Upper lobe of left lung (tissue), 6 donors: ENCODE data around the gene GALNT10. TPM values are rescaled to one million over a fixed set of nuclear protein-coding genes. Genes with fewer than 3 reads are reported as not detected.

Experiments
- ATAC-seq, 2 donors: fragments of 200-7000 bp; cut with Tn5 transposase; one replicate each; pipeline ENCODE4 v1.9.1; 2022; ENCODE audit warnings: mild to moderate bottlenecking in 2 of 2, moderate library complexity in 2 of 2; ENCODE audit not compliant: low FRiP score in 2 of 2
- DNase-seq, 2 donors: peaks; one replicate each; pipeline ENCODE4 v3.0.0-alpha.2; 2019 to 2020
- H3K27ac ChIP-seq, 4 donors: fragments of 200-600 bp; sonication (generic); one replicate each; pipeline ENCODE4 v1.5.1; 2016 to 2019
- H3K27me3 ChIP-seq, 4 donors: fragments of 200-600 bp; sonication (generic); one replicate each; pipeline ENCODE4 v1.5.1; 2017 to 2019
- H3K36me3 ChIP-seq, 4 donors: fragments of 200-600 bp; sonication (generic); one replicate each; pipeline ENCODE4 v1.5.1; 2016 to 2019
- H3K4me1 ChIP-seq, 4 donors: fragments of 200-600 bp; sonication (generic); one replicate each; pipeline ENCODE4 v1.5.1; 2018 to 2019
- H3K4me3 ChIP-seq, 4 donors: fragments of 200-600 bp; sonication (generic); one replicate each; pipeline ENCODE4 v1.5.1; 2017 to 2019; ENCODE audit warnings: mild to moderate bottlenecking in 2 of 4, moderate library complexity in 1 of 4
- H3K9me3 ChIP-seq, 4 donors: fragments of 200-600 bp; sonication (generic); one replicate each; pipeline ENCODE4 v1.5.1; 2018 to 2019
- EP300 ChIP-seq, 4 donors: sonication (generic); formaldehyde crosslinking; IDR thresholded peaks; one replicate each; pipeline ENCODE4 v1.5.1; 2017; ENCODE audit warnings: antibody characterized with exemption in 4 of 4, control low read depth in 2 of 4
- POLR2A ChIP-seq, 4 donors: fragments of 450-650 bp; IDR thresholded peaks; one replicate each; pipeline ENCODE4 v1.5.1; 2016 to 2017; ENCODE audit warnings: antibody characterized with exemption in 4 of 4, mild to moderate bottlenecking in 2 of 4
- POLR2AphosphoS5 ChIP-seq, 2 donors: sonication (generic); formaldehyde crosslinking; IDR thresholded peaks; one replicate each; pipeline ENCODE4 v1.5.1; 2017; ENCODE audit warnings: antibody characterized with exemption in 2 of 2
- WGBS, 2 donors: methylation state at CpG; one replicate each; pipeline ENCODE4 v1.1.5; 2017 to 2018; 5-methylcytosine and 5-hydroxymethylcytosine counted together
- total RNA-seq, 6 donors: library from RNA; depleted of rRNA in 4 of 6; stranded (reverse); fragments of >200 nt in 4 of 6; gene quantifications; one replicate each; pipeline versions ENCODE4 v1.1.0 to v1.2.1, GENCODE V29; 2016 to 2021
- TF ChIP-seq, protein P1 (sequence below), 6 experiments: fragments of 450-650 bp in 4 of 6; fragments of 200-600 bp in 2 of 6; sonication (generic) in 2 of 6; IDR thresholded peaks; one replicate each; pipeline ENCODE4 v1.5.1; 2016 to 2019; ENCODE audit warnings: antibody characterized with exemption in 6 of 6
- donor health status: DM: no; HTN: no; CAD: no; lungs with moderate emphysema.
- donor health status: DM: no; HTN: yes; CAD: no; lungs with severe emphysema.

GALNT10 gene
- total RNA-seq, 6 donors from 2014 or later = 38.6 to 118 (median 66.4) TPM

DNA sequence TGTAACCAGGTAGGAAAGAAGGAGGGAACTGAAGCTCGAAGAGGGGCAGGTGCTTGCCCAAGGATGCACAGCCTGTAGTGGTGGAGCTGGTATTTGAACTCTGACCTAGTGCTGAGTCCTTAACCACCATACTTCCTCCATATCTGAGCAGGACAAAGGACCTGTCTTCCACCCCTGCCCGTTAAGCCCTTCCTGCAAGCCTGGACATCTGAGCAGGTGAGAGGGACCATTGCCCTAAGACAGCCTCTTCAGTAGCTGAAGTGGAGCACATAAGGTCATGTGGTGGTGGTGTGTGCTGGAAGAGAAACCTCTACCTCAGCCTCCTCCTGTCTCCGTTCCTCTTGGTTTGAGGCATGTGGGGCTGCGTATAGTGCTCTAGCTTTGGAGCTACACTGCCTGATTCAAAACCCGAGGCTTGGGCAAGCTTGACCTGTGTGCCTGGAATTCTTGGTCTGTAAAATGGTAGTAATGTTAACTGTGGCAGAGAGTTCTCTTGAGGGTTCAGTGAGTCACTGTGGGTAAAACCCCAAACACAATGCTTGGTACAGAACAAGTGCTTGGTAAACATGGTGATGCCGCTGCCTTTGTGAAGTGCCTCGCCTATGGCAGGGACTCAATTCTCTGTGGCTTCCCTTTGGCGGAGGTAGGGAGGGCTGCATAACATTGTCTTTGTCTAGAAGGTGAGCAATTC is 7.4 kb downstream of the GALNT10 start:
- 37 to 58% methylated on average over 6 to 8 of the region's 8 CpGs for WGBS, 2 donors
- Histone ChIP-seq H3K9me3 (no peaks in the 10 kb centered on the region), H3K27me3 (no peaks in the 10 kb centered on the region), H3K4me1 (peaks cover 28 to 37% (median 33%) of the 10 kb centered on the region in 4 donors), H3K36me3 (peaks cover 0 to 7% (median 0%) of the 10 kb centered on the region in 4 donors), H3K4me3 (no peak overlapping the region), H3K27ac (peak overlapping the region; percentile 36 to 77 (median 58))
- ATAC-seq = peak; percentile 49 to 85
- peak in 1 of 2 donors; percentile 85 for DNase-seq
- TF ChIP-seq, protein P1, sequence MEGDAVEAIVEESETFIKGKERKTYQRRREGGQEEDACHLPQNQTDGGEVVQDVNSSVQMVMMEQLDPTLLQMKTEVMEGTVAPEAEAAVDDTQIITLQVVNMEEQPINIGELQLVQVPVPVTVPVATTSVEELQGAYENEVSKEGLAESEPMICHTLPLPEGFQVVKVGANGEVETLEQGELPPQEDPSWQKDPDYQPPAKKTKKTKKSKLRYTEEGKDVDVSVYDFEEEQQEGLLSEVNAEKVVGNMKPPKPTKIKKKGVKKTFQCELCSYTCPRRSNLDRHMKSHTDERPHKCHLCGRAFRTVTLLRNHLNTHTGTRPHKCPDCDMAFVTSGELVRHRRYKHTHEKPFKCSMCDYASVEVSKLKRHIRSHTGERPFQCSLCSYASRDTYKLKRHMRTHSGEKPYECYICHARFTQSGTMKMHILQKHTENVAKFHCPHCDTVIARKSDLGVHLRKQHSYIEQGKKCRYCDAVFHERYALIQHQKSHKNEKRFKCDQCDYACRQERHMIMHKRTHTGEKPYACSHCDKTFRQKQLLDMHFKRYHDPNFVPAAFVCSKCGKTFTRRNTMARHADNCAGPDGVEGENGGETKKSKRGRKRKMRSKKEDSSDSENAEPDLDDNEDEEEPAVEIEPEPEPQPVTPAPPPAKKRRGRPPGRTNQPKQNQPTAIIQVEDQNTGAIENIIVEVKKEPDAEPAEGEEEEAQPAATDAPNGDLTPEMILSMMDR (IDR thresholded peaks at IDR 0.05) = peak in 1 of 6 experiments; percentile 5
- TF ChIP-seq POLR2AphosphoS5 (IDR thresholded peaks at IDR 0.05) (peak; percentile 33 to 52), EP300 (IDR thresholded peaks at IDR 0.05) (peak in 1 of 4 donors; percentile 71), POLR2A (IDR thresholded peaks at IDR 0.05) (peak in 1 of 4 donors; percentile 8)

DNA sequence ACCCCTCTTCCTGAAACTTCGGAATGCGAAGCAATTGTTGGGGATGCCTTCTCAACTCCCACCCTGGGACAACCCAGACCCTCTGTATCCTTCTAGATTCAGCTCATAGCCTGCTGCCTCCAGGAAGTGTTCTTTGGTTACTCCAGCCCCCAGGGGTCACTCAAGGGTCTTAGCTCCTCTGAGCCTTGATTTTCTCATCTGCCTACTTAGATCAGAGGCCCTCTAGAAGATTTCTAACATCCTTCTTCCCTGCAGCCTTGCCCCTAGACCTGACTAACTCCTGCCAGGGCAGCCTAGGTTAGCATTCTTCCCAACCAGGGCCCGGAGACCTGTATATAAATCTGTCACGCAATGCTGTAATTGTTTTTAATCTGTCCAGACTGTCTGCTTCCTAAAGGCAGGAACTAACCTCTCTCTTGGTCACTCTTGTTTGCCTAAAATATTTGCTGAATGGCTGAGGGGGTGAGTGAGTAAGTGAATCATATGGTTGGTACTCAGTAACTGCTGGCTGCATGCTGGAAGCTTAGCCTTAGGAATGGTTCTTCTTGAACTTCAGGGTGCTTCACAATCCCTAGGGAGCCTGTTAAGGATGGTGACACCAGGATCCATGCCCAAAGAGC is 8.2 kb downstream of the GALNT10 start:
- H3K9me3 ChIP-seq = no peaks in the 10 kb centered on the region
- peaks cover 28 to 37% (median 31%) of the 10 kb centered on the region in 4 donors for H3K4me1 ChIP-seq
- H3K27me3 ChIP-seq = no peaks in the 10 kb centered on the region
- peak overlapping the region; percentile 36 to 77 (median 58) for H3K27ac ChIP-seq
- no peak overlapping the region for H3K4me3 ChIP-seq
- peaks cover 0 to 7% (median 0%) of the 10 kb centered on the region in 4 donors for H3K36me3 ChIP-seq
- no peak for TF ChIP-seq POLR2A (IDR thresholded peaks at IDR 0.05)
- TF ChIP-seq POLR2AphosphoS5 (IDR thresholded peaks at IDR 0.05) = no peak
- TF ChIP-seq EP300 (IDR thresholded peaks at IDR 0.05) = no peak
- TF ChIP-seq, protein P1 (IDR thresholded peaks at IDR 0.05) = no peak
- no peak for DNase-seq
- ATAC-seq = peak; percentile 3 to 16
- WGBS, 2 donors = 60 to 72% methylated on average over 4 of the region's 4 CpGs

DNA sequence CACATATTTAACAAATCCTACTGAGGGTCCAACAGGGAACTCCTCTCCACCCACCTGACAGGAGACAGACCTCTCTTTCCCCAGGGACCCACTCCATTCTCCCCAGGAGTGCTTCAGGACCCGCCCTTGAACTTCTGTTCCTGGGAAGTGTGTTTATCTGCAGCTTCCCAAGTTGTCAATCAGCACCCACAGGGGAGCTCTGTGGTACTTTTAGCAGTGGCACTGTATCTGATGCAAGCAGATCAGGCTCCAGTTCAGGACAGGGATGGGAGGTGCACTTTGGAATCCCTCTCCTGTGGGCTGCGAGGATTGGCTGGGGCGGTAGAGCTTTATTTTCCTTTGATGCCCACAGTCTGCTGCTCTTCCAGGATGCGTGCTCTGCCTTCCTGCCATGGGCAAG is 8.7 kb downstream of the GALNT10 start:
- H3K4me1 ChIP-seq = peaks cover 28 to 37% (median 31%) of the 10 kb centered on the region in 4 donors

DNA sequence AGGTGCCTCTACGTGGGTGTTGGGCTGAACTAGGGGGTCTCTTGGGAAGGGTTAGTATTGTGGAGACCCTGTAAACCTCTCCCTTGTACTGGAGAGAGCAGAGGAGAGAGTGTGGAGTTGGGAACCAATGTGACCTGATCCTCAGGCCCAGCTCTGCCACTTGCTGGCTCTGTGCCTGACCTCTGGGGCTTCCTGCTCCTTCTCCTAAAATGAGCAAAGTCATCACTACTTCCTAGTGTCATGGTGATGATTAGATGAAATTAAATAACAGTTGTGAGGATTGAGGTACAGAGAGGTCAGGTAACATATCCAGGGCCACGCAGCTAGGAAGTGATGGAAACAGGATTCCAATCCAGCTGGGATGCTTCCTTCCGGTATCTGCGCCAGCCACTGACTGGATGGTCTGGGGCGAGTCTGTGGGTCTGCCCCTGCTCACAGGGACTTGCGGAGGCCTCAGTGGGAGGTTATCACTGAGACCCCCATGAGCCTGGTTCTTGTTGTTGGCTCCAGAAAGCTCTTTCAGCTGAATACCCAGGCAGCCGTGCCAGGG is 9.2 kb downstream of the GALNT10 start:
- Histone ChIP-seq H3K27ac (no peak overlapping the region), H3K9me3 (no peaks in the 10 kb centered on the region), H3K27me3 (no peaks in the 10 kb centered on the region), H3K36me3 (peaks cover 0 to 7% (median 0%) of the 10 kb centered on the region in 4 donors), H3K4me1 (peaks cover 28 to 37% (median 31%) of the 10 kb centered on the region in 4 donors), H3K4me3 (no peak overlapping the region)
- DNase-seq (no peak), ATAC-seq (no peak)
- no peak for TF ChIP-seq POLR2AphosphoS5 (IDR thresholded peaks at IDR 0.05)
- no peak for TF ChIP-seq EP300 (IDR thresholded peaks at IDR 0.05)
- no peak for TF ChIP-seq POLR2A (IDR thresholded peaks at IDR 0.05)
- TF ChIP-seq, protein P1 (IDR thresholded peaks at IDR 0.05) = no peak
- WGBS, 2 donors = 75 to 87% methylated on average over 1 to 7 of the region's 7 CpGs

More for the DNA sequence above, 8.7 kb downstream of the GALNT10 start:
- ATAC-seq (no peak), DNase-seq (no peak)
- H3K27me3 ChIP-seq = no peaks in the 10 kb centered on the region
- no peaks in the 10 kb centered on the region for H3K9me3 ChIP-seq
- WGBS, 2 donors = 90 to 96% methylated on average over 3 to 4 of the region's 4 CpGs
- H3K36me3 ChIP-seq = peaks cover 0 to 7% (median 0%) of the 10 kb centered on the region in 4 donors
- TF ChIP-seq POLR2AphosphoS5 (IDR thresholded peaks at IDR 0.05) (no peak), EP300 (IDR thresholded peaks at IDR 0.05) (no peak), POLR2A (IDR thresholded peaks at IDR 0.05) (no peak)
- TF ChIP-seq, protein P1 (IDR thresholded peaks at IDR 0.05) = no peak
- peak overlapping the region in 3 of 4 donors; percentile 42 to 77 (median 74) for H3K27ac ChIP-seq
- no peak overlapping the region for H3K4me3 ChIP-seq
